ENCODE measurements around the gene ZNF280D.
"Not testable (repeated sequence)": the region's sequence is repeated elsewhere in the genome, so short reads cannot be mapped to it uniquely, and the experiment has no call there.

Gene ZNF280D, protein sequence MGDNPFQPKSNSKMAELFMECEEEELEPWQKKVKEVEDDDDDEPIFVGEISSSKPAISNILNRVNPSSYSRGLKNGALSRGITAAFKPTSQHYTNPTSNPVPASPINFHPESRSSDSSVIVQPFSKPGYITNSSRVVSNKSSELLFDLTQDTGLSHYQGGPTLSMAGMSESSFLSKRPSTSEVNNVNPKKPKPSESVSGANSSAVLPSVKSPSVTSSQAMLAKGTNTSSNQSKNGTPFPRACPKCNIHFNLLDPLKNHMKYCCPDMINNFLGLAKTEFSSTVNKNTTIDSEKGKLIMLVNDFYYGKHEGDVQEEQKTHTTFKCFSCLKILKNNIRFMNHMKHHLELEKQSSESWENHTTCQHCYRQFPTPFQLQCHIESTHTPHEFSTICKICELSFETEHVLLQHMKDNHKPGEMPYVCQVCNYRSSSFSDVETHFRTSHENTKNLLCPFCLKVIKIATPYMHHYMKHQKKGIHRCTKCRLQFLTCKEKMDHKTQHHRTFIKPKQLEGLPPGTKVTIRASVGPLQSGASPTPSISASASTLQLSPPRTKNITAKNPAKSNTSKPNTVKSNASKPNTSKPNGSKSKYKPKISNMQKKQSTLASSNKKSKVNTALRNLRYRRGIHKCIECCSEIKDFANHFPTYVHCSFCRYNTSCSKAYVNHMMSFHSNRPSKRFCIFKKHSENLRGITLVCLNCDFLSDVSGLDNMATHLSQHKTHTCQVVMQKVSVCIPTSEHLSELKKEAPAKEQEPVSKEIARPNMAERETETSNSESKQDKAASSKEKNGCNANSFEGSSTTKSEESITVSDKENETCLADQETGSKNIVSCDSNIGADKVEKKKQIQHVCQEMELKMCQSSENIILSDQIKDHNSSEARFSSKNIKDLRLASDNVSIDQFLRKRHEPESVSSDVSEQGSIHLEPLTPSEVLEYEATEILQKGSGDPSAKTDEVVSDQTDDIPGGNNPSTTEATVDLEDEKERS

DNA sequence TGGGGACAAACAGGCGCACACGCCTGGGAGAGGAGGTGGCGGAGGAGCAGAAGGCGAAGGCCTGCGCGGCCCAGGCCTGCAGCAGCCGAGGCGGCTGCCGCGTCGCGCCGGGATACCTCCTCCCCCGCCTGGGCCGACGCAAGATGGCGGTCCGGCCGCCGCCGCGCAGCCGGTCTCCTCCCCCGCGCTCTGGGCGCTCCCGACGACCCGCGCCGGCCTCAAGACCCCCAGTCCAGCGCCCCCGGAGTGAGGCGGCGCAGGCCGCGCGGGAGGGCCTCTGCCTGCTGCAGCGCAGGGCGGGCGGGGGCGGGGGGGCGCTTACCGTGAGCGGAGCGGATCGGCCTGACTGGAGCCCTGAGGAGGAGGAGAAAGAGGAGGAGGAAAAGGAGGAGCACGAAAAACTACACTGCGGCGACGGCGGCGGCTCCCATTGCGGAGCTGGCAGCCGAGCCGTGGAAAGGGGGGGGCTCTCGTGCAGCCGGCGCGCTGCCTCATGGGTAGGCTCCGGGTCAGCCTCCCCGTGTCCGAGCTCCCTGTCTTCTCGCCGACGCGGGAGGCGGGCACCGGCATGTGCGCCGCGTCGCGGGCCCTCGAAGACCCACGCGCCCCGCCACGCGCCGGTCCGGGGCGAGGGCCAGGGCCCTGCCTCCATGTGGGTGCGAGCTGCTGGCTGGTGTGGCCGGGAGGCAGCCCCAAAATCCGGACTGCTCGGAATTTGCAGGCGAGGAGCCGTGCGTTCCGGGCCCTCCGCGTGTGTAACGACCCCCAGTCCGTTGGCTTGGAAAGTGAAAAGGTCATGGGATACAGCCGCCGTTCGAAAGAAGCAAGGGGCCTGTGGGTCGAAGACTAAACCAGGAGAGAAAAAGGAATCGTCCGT lies at the start of gene ZNF280D:
TSS of gene ZNF280D (minus strand) at position 374 of the 877 bp plus-strand sequence. CDS start 26,400 bp downstream, outside the sequence.
- DNase-seq, result peak; percentile 69 to 92

DNA sequence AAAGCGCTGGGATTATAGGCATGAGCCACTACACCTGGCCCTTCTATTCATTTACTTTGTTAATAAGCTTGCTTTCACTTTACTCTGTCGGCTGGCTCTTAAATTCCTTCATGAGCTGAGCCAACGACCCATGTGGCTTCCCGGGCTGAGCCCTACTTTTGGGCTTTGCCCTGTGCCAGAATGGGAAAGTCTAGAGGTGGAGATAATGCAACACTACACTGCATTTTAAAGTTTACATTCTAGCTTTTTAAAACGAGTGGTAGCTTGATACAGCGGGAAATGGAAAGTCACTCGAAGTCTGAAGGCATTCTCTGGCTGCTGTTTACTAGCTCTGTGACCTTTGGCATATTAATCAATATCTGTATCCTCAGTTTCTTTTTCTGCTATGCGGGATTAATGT lies 49.0 kb upstream of the ZNF280D start:
- no peak for DNase-seq

DNA sequence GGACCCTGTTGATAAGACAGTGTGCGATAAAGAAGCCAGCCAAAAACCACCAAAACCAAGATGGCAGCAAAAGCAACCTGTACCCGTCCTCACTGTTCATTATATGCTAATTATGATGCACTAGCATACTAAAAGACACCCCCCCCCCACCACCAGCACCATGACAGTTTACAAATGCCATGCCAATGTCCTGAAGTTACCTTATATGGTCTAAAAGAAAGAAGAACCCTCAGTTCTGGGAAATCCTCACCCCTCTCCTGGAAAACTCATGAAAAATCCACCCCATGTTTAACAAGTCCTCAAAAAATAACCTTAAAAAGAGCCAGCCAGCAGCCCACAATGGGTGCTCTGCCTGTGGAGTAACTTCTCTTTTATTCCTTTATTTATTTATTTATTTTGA lies 48.4 kb upstream of the ZNF280D start:
- no peak for DNase-seq

DNA sequence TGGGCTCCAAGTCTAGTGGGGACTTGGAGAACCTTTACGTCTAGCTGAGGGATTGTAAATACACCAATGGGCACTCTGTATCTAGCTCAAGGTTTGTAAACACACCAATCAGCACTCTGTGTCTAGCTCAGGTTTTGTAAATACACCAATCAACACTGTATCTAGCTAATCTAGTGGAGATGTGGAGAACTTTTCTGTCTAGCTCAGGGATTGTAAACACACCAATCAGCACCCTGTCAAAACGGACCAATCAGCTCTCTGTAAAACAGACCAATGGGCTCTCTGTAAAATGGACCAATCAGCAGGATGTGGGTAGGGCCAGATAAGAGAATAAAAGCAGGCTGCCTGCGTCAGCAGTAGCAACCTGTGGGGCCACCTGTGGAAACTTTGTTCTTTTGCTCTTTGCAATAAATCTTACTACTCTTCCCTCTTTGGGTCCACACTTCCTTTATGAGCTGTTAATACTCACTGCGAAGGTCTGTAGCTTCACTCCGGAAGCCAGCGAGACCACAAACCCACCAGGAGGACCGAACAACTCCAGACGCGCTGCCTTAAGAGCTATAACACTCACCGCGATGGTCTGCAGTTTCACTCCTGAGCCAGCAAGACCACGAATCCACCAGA lies 46.9 kb upstream of the ZNF280D start:
- not testable (repeated sequence) for DNase-seq

DNA sequence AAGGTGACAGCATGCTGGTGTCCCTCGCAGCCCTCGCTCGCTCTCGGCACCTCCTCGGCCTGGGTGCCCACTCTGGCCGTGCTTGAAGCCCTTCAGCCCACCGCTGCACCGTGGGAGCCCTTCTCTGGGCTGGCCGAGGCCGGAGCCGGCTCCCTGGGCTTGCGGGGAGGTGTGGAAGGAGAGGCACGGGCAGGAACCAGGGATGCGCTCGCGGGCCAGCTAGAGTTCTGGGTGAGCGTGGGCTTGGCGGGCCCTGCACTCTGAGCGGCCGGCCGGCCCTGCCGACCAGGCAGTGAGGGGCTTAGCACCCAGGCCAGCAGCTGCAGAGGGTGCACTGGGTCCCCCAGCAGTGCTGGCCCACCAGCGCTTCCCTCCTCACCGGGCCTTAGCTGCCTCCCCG lies 46.1 kb upstream of the ZNF280D start:
- DNase-seq, result not testable (repeated sequence)

DNA sequence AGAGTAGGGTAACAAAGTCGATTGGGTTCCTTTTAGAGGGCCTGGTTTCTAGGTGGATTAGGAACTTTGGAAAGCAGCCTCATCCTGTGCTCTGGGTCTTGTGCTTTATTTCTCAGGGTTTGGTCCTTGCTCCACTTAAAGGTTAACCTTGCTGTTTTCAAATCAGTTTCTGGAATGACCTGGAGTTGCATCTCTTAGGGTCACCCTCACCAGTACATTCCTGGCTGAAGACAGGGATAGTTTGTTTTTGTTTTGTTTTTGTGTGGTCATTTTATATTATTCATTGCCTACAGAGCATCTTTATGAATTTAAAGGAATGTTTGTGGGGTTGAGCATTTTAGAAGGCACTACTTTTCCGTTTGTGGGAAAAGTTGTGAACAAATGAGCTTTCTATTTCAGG lies 45.5 kb upstream of the ZNF280D start:
- DNase-seq, result no peak

DNA sequence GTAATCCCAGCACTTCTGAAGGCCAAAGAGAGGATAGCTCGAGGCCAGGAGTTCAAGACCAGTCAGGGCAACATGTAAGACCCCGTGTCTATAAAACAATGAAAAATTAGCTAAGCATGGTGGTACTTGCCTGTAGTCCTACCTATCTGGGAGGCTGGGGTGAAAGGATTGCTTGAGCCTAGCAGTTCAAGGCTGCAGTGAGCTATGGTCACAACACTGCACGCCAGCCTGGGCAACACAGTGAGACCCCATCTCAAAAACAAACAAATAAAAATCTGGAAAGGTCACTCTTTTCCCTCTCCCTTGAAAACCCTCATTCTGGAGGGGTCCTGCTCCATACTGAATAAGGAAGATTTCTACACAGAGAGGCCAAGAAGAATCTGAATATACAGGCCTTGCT lies 43.5 kb upstream of the ZNF280D start:
- DNase-seq, result no peak

DNA sequence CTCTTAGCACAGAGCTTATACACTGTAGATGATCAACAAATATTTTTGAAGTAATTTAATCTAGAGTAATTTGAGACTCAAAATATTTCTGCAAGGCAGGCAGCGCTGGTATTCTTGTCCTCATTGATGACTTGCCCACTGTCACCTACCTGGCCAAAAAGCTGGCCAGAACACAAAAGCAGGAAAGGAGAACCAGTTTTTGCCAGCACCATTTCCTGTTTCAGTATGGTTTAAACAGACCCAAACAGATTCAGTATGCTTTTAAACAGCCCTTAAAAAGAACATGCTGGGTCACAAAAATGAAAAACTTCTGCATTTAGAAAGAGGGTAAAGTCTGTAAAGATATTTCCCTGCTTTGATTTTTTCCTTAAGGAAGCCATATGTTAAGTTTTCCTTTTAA lies 42.3 kb upstream of the ZNF280D start:
- no peak for DNase-seq

DNA sequence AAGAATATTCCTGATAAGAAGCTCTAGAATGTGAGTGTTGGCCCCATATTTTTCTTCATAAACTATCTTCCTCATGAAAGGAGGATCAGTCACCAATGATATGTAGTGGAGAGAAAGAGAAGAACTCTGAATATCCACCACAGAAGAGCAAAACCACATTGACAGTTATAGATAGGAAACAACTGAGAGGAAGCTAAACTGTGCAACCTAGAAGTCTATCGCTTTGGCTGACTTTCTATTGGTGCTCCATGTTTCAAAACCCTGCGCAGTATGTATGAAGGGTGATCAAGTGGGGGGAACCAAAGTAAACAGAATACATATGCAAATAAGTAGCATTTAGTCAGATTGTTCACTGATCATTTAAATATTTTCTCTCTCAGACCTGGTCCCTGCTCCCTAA lies 41.0 kb upstream of the ZNF280D start:
- DNase-seq, result no peak

DNA sequence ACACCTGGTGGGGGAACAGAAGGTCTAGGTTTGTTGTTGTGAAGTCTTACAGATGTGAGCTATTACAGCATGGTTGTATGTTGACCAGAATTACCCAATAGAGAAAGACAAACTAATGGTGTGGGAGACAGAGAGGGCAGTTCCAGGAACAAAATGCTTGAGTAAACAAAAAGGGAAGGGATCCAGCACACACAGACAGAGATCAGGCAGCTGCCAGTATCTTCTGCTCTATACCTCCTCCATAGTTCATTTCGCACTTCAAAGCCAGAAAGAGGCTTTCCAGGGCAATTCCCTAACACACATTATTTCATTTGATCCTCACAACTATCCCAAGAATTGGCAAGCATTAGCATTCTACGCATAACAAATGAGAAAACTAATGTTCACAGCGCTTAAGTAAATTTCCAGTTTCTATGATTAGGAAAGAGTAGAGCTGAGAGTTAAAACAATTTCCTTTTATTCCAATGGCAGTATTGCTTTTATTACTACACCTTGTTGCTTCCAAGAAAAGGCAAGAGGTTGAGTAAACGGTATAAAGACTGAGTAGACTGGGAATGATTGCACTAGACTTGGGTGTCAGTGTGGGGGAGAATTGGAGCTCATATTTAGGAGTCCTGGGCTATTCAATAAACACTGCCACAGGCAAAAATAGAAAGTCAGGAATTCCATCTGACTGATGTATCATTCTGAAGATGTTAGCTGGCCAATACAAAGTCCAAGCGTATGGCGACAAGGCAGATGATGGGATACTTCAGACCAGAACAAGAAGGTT lies 39.7 kb upstream of the ZNF280D start:
- DNase-seq, result peak; percentile 9 to 26

DNA sequence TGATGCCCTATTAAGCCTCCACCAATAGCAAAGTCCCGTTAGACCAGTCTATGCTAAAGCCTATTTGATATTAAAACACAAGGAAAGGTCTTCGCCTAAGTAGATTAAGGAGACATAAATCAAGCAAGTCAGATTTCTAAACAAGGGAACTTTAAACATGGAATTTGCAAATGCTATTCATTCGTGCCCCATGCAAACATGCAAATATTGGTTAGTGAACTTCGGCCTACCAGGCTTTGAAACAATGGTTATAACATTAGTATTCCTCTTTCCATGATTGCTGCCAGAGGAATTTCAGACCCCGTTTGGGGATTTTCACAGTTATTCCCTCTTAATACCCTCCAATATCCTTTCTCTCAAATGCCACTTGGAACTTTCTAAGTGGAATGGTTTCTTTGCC lies 36.9 kb upstream of the ZNF280D start:
- DNase-seq, result peak; percentile 76 to 86

DNA sequence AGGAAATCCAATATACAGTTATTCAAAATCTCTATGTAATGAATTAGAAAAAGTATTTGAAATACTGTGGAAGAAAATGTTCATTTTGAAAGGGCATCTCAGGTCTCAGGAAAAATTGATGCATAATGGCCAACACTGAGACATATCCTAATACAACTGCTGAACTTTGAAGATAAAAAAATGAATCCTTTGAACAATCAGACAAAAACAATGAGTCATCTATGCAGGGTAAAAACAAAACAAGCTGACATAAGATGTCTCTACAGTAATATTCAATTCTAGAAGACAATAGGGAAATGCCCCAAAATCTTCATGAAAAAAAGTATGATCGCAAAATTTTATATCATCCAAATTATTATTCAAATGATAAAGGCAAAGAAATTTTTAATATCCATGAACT lies 34.0 kb upstream of the ZNF280D start:
- DNase-seq, result no peak

DNA sequence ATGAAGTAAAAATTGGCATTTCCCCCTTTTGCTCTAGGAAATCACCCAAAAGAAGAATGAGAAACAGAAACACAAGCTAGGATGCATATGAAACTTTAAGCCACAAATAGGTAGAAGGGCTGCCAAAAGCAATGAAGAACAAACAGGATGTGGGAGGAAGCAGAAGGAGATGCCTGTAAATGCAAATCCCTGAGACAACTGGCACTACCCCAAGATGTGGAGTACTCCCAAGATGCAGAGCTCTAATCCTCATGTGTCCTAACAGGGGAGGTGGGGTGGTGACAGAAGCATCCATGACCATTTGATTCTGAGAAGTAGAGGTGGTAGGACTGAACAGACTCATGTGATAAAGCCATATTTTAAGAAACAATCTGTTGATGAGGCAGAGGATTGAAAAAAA lies 31.9 kb upstream of the ZNF280D start:
- no peak for DNase-seq

DNA sequence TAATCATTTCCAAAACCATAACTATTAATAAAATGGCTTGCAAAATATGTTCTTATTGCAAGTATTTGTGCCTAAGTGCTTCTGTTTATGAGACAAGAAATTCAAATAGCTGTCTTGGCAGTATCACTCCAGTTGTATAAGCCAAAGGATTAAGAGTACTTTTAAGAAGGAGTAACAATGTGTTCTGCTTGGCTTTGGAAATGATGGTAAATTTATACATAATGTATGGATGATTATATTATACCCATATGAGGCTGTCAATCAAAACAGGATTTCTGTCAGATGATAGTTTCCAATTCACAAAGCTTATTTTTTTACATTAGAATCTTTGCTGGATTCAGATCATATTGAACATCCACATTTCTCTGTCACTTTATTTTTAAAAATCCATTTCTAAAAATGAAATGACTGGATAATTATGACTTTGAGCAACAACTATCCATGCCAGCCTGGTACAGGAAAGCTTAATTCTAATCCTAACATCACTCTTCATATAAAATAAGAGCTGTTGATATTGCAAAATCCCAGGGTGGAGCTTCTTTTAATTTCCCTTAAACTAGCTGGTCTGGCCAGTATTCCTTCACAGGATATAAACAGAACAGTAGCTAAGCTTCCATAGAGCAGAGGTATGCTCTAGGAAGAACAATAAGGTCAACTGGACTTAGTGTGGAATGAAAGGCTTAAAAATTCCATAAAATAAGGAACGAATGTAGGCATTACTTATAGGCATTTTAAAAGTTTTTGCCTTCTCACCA lies 30.0 kb upstream of the ZNF280D start:
- no peak for DNase-seq

DNA sequence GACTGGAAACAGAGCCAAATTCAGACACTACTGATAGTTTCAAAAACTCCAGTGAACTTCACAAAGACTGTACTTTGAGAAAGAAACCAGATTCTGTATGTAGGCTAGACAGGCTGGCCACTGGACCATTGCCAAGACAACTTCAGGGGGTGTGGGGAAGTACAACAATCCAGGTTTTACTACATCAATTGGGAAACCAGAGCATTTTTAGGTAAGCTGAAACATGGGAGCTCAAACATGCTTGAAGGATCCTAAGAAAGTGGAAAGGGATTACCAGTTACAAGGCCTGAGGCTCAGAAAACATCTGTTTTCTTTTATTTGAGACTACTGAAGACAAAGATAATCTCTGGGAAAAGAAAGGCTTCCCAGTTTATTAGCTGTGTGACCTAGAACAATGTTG lies 26.9 kb upstream of the ZNF280D start:
- DNase-seq, result no peak

DNA sequence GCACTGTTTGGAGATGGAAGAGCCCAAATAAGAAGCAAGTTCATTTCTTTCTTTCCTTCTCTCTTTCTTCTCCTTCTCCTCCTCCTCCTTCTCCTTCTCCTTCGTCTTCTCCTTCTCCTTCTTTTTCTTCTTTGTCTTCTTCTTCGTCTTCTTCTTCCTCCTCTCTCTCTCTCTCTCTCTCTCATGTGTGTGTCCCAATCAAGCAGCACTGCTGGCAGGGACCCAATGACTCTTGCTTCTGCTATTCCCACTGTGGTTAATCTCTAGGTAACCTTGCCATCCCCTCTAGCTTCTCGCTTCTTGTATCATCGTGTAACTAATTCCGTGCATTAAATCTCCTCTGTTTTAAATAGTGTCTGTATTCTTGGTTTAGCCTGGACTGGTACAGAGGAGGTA lies 26.1 kb upstream of the ZNF280D start:
- no peak for DNase-seq

DNA sequence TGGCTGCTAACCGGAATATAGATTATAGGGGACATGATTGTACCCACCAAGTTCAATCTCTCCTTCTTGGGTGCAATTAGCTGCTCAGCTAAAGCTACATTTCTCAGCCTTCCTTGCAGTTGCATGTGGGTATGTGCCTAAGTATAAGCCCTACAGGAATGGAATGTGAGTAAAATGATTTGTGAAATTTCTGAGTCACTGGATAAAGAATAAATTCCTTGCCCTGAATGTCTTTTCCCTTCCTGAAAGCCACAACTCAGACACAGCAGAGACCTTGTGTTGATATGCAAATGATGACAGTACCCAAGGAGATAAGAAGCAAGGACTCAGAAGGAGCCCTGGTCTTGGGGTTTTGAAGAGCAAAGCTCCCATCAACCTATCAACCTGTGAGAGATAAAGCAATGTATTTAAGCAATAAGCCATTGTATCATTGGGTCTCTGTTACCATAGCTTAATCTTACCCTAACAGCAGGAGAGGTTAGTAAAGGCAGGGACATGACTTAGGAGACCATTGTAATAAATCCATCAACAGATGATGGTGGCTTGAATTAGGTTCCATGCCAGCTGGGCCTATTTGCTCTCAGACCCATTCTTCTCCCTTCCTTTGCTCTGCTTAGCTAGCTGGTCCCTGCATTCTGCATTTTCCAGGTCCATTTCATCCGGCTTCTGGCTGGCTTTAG lies 25.6 kb upstream of the ZNF280D start:
- DNase-seq, result no peak

DNA sequence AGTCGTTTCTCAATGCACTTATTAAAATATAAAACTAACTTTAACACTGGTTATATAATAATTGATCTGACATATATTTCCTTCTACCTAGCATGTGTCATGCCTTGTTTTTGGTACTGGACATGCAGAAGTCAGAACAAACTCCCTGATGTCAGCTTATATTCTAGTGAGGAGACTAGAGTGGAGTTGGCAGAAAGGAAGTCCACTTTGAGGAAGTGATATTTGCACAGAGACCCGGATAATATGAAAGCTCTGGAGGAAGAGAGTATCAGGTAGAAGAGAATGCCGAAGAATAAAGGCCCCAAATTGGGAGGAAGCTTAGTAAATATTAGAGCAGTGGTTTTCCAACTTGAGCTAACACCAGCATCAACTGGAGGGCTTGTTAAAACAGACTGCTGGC lies 24.6 kb upstream of the ZNF280D start:
- no peak for DNase-seq

DNA sequence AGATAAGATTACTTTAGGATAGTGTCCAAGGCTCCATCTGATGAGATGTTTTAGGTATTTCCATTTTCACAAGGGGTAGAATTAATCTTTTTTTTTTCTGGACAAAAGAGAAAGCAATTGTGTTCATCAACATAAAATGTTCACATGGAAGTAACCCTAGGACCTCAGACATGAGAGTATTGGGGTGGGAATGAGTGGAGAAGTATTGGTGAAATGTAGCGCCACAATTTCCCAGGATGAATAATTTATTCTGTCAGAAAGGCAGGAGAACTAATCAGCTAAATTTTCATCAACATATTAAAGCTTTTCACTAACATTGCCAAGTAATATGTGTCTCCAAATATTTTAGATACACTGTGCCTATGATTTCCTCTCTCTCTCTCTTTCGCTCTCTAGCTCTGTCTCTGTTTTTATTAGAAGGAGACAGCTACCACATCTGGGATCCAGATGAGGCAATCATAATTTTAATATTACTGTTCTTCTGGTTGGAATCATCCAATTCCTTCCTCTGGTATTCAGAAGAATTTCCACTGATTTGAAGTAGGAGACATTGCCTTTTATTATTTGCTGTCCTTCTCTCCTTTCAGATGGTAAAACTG lies 21.6 kb upstream of the ZNF280D start:
- no peak for DNase-seq

DNA sequence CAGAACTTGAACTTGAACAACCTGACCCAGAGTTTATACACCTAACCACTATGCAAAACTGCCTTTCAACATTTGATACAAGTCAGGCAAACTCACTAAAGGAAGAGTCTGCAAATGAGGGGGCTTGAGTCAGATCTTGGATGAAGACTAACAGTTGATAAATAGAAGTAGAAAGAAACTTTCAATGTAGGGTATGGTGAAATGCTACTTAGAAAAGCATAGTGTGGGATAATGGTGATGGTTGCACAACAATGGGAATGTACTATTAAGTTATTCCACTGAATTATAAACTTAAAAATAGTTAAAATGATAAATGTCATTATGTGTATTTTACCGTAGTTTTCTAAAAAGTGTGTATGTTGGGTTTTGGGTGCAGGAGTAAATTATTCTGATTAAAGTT lies 19.7 kb upstream of the ZNF280D start:
- DNase-seq, result no peak
